GM12878 (cell line): ENCODE measurements around the gene ZNF423. TPM values are rescaled to one million over a fixed set of nuclear protein-coding genes. Genes with fewer than 3 reads are reported as not detected.

Experiments used
- ATAC-seq: fragments of 200-7000 bp; cut with Tn5 transposase; 3 replicates; pipeline ENCODE4 v1.9.1; 2020; ENCODE audit warnings: mild to moderate bottlenecking, moderate library complexity
- BruUV-seq: library from RNA; stranded (reverse); fragments of 400-500 nt; replicated peaks from 2 replicates; lab custom pipeline; 2021; lab: Mats Ljungman, UMichigan
- CTCF ChIA-PET: fragments of 300-600 bp; sonication (Branson Sonifier 250); formaldehyde crosslinking; extraction: SDS; loops from one replicate; lab custom pipeline; 2021; ENCODE audit warnings: inconsistent platforms; lab: Yijun Ruan, JAX
- POLR2A ChIA-PET: fragments of 350-600 bp; formaldehyde crosslinking; extraction: SDS; loops from one replicate; lab custom pipeline; 2021; ENCODE audit warnings: inconsistent platforms; lab: Charles Lee
- RAD21 ChIA-PET: fragments of 300-600 bp; sonication (Branson Sonifier 250); formaldehyde crosslinking; loops from one replicate; lab custom pipeline; 2023; ENCODE audit warnings: antibody characterized with exemption; ENCODE audit not compliant: unreplicated experiment; lab: Charles Lee
- SMC1A ChIA-PET: fragments of 300-600 bp; sonication (Branson Sonifier 250); formaldehyde crosslinking; loops from one replicate; lab custom pipeline; 2023; ENCODE audit not compliant: unreplicated experiment, uncharacterized antibody; lab: Charles Lee
- DNase-seq: peaks from one replicate; pipeline ENCODE4 v3.0.0-alpha.2; 2011; ENCODE audit warnings: low read depth, low spot score
- FAIRE-seq: peaks from 3 replicates; lab custom pipeline; 2011; peaks lifted over from hg19 to GRCh38; lab: Jason Lieb, UNC
- H2AFZ ChIP-seq: 2 replicates; pipeline ENCODE4 v1.6.0; 2011; ENCODE audit warnings: low read depth, low read length, control low read depth; ENCODE audit not compliant: control insufficient read depth
- H3K27ac ChIP-seq: 2 replicates; pipeline ENCODE4 v1.5.1; 2011; ENCODE audit warnings: control low read depth; ENCODE audit not compliant: control insufficient read depth, insufficient read depth
- H3K27me3 ChIP-seq, 2 experiments: replicated peaks in 1 of 2; 2 replicates each; pipeline versions ENCODE4 v1.6.0 to v1.6.1; 2011; ENCODE audit warnings: low read length in 1 of 2; ENCODE audit not compliant: control insufficient read depth in 2 of 2, insufficient read depth in 2 of 2
- H3K36me3 ChIP-seq, 2 experiments: 2 replicates each; pipeline ENCODE4 v1.5.1; 2011; ENCODE audit warnings: low read length in 1 of 2; ENCODE audit not compliant: control insufficient read depth in 2 of 2, insufficient read depth in 2 of 2
- H3K4me1 ChIP-seq: 2 replicates; pipeline ENCODE4 v1.6.1; 2011; ENCODE audit warnings: mild to moderate bottlenecking, low read length, moderate library complexity, mixed read lengths; ENCODE audit not compliant: control insufficient read depth, insufficient read depth
- H3K4me2 ChIP-seq: 2 replicates; pipeline ENCODE4 v1.6.0; 2011; ENCODE audit warnings: control low read depth; ENCODE audit not compliant: control insufficient read depth, insufficient read depth
- H3K4me3 ChIP-seq: fragments of 200-600 bp; sonication (generic); 2 replicates; pipeline ENCODE4 v1.5.1; 2016
- H3K79me2 ChIP-seq: 2 replicates; pipeline ENCODE4 v1.6.0; 2011; ENCODE audit warnings: low read length; ENCODE audit not compliant: control insufficient read depth, insufficient read depth
- H3K9ac ChIP-seq: 2 replicates; pipeline ENCODE4 v1.8.0; 2011; ENCODE audit warnings: low read length, control low read depth, mixed read lengths; ENCODE audit not compliant: control insufficient read depth, insufficient read depth
- H3K9me3 ChIP-seq: replicated peaks from 3 replicates; pipeline ENCODE4 v1.5.1; 2011; ENCODE audit warnings: mild to moderate bottlenecking, low read length; ENCODE audit not compliant: control insufficient read depth, insufficient read depth
- H4K20me1 ChIP-seq: 2 replicates; pipeline ENCODE4 v1.6.0; 2011; ENCODE audit not compliant: control insufficient read depth, insufficient read depth
- CBX3 ChIP-seq: fragments of 200-600 bp; sonication (generic); IDR thresholded peaks from 2 replicates; pipeline ENCODE4 v1.6.1; 2016; ENCODE audit warnings: low read depth, borderline replicate concordance
- CREM ChIP-seq: IDR thresholded peaks from 2 replicates; pipeline ENCODE4 v1.6.1; 2014; ENCODE audit warnings: antibody characterized with exemption, low read depth
- ESRRA ChIP-seq: IDR thresholded peaks from 2 replicates; pipeline ENCODE4 v1.6.1; 2012; ENCODE audit warnings: mild to moderate bottlenecking, low read length, improper control_type of control experiment
- JUND ChIP-seq: IDR thresholded peaks from 2 replicates; pipeline ENCODE4 v1.6.1; 2012; ENCODE audit warnings: low read depth, mild to moderate bottlenecking, low read length, improper control_type of control experiment, moderate library complexity
- KLF5 ChIP-seq: fragments of 450-650 bp; IDR thresholded peaks from 2 replicates; pipeline ENCODE4 v1.6.1; 2014; ENCODE audit warnings: mild to moderate bottlenecking; ENCODE audit not compliant: partially characterized antibody
- NBN ChIP-seq: fragments of 450-650 bp; IDR thresholded peaks from 2 replicates; pipeline ENCODE4 v1.6.1; 2016
- POLR2AphosphoS2 ChIP-seq: IDR thresholded peaks from 2 replicates; pipeline ENCODE4 v1.6.1; 2011; ENCODE audit warnings: low read depth, mild to moderate bottlenecking, low read length, improper control_type of control experiment, moderate library complexity
- POLR2AphosphoS5 ChIP-seq: IDR thresholded peaks from 2 replicates; pipeline ENCODE4 v1.6.1; 2011; ENCODE audit warnings: mild to moderate bottlenecking, low read length, inconsistent platforms
- POU2F2 ChIP-seq: IDR thresholded peaks from 3 replicates; pipeline ENCODE4 v1.6.1; 2011; ENCODE audit warnings: low read depth, mild to moderate bottlenecking, low read length, borderline replicate concordance
- RAD21 ChIP-seq: IDR thresholded peaks from 2 replicates; pipeline ENCODE4 v1.6.1; 2011; ENCODE audit warnings: mild to moderate bottlenecking, low read depth, low read length, moderate library complexity; ENCODE audit not compliant: insufficient read depth
- RELA ChIP-seq: fragments of 450-650 bp; IDR thresholded peaks from 2 replicates; pipeline ENCODE4 v1.8.0; 2014; ENCODE audit warnings: borderline replicate concordance; ENCODE audit not compliant: partially characterized antibody
- TARDBP ChIP-seq: IDR thresholded peaks from 2 replicates; pipeline ENCODE4 v1.6.1; 2016; ENCODE audit warnings: borderline replicate concordance
- TCF7 ChIP-seq: IDR thresholded peaks from 2 replicates; pipeline ENCODE4 v1.6.1; 2014; ENCODE audit warnings: antibody characterized with exemption, borderline replicate concordance
- USF1 ChIP-seq: IDR thresholded peaks from 2 replicates; pipeline ENCODE4 v1.6.1; 2011; ENCODE audit warnings: borderline replicate concordance, low read depth, mild to moderate bottlenecking, moderate library complexity, mixed read lengths, low read length; ENCODE audit not compliant: insufficient read depth; ENCODE audit errors: extremely low read length
- ZNF274 ChIP-seq: IDR thresholded peaks from one replicate; pipeline ENCODE4 v1.8.0; 2011; ENCODE audit not compliant: insufficient read length, insufficient read depth
- WGBS: methylation state at CpG from one replicate; pipeline ENCODE4 v1.1.6; 2016; ENCODE audit warnings: low lambda C conversion rate; ENCODE audit not compliant: insufficient replicate concordance, insufficient coverage; ENCODE audit errors: missing lambda C conversion rate; 5-methylcytosine and 5-hydroxymethylcytosine counted together
- in situ Hi-C: fragments of 300-500 bp; cut with MboI; formaldehyde crosslinking; loops from 9 replicates; pipeline ENCODE4 v1.14.3; 2018; ENCODE audit warnings: mixed read lengths
- intact Hi-C: fragments of 100-400 bp; cut with micrococcal nuclease; formaldehyde crosslinking; loops from one replicate; pipeline ENCODE4 v1.14.2; 2022; ENCODE audit not compliant: unreplicated experiment
- polyA plus RNA-seq, 11 experiments: library from polyadenylated mRNA; depleted of rRNA in 4 of 11; unstranded in 6 of 11; stranded (reverse) in 5 of 11; fragments of >200 nt; fragmentation: Nextera tagmentation in 4 of 11; fragmentation: Illumina TruSeq in 1 of 11; extraction: Ambion mirVana in 4 of 11; extraction: Trizol in 1 of 11; gene quantifications; 1 replicate in 1 of 11; 2 replicates in 10 of 11; pipeline versions ENCODE4 v1.2.1 to v1.2.3, GENCODE V29; 2011 to 2016; ENCODE audit warnings: inconsistent platforms in 2 of 11, missing spikeins in 2 of 11, low read depth in 1 of 11
- total RNA-seq, 4 experiments: library from RNA; depleted of rRNA in 3 of 4; stranded (reverse); fragments of >200 nt in 3 of 4; fragmentation: Illumina TruSeq in 1 of 4; extraction: Trizol in 1 of 4; gene quantifications; 2 replicates each; pipeline versions ENCODE4 v1.2.1 to v1.2.3, GENCODE V29; 2013 to 2021
- TF ChIP-seq, protein P1 (sequence below): fragments of 450-650 bp; IDR thresholded peaks from 2 replicates; pipeline ENCODE4 v1.6.1; 2017; ENCODE audit warnings: mild to moderate bottlenecking, moderate library complexity
- TF ChIP-seq, protein P2 (sequence below): fragments of 450-650 bp; conservative IDR thresholded peaks from 2 replicates; pipeline ENCODE4 v1.6.1; 2017; ENCODE audit warnings: mild to moderate bottlenecking, moderate library complexity

Gene ZNF423
- total and polyA plus RNA-seq, 10 of the 15 experiments (the other 5 are each of a cell fraction or from before 2014, with no cell fraction given) = 0.03 to 0.64 (median 0.10) TPM

DNA sequence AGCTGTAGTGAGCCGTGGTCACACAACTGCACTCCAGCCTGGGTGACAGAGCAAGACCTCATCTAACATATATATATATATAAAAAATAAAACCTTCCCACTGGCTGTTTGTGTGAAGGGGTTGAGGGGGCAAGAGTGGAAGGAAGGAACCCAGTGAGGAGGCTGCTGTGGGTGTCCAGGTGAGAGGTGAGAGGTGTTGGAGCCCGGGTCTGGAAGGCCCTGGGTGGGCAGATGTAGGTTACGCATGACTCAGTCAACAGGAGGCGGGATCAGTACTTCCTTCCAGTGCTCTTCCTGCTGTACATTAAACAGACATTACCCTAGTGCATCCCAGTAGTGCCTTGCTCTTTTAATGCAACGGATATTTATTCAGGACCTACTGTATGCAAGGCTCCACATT is 47.0 kb upstream of the ZNF423 start (continued):
- TF ChIP-seq RAD21 = no peak

DNA sequence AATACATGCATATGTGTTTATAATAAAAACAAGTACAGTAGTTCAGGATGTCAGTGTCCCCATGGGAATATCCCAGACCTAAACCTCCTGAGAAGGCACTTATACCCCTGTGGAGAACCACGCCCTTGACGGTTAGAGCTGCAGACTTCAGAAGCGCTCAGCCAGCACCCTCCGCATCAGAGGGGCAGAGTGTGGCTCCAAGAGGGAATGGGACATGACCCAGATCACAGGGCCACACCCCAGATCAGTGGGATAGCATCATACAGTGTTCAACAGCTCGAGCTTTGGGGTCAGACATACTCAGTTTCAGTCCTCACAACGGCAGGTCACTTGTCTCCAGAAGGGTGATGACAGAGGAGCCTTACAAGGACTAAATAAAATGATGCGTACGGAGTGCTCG is 45.8 kb upstream of the ZNF423 start:
- DNase-seq (no peak), FAIRE-seq (no peak), ATAC-seq (no peak)
- 42% methylated on average over 9 of the region's 9 CpGs for WGBS
- Histone ChIP-seq H3K9me3 (no peaks in the 10 kb centered on the region), H3K4me1 (no peaks in the 10 kb centered on the region), H2AFZ (no peak overlapping the region), H4K20me1 (no peaks in the 10 kb centered on the region), H3K27ac (no peak overlapping the region), H3K4me2 (no peak overlapping the region), H3K36me3 (no peaks in the 10 kb centered on the region), H3K27me3 (peaks cover 0 to 6% of the 10 kb centered on the region in 2 experiments; a peak in 1 of 4 replicates), H3K4me3 (no peak overlapping the region), H3K79me2 (no peaks in the 10 kb centered on the region), H3K9ac (no peak overlapping the region)
- intact Hi-C loops (no loop called here), in situ Hi-C loops (no loop called here)
- CTCF ChIA-PET = no interaction called here
- SMC1A ChIA-PET = no interaction called here
- BruUV-seq = no TSS peak
- POLR2A ChIA-PET = no interaction called here
- RAD21 ChIA-PET = no interaction called here
- TF ChIP-seq NBN = no peak
- no peak for TF ChIP-seq POU2F2
- TF ChIP-seq USF1 = no peak
- no peak for TF ChIP-seq TCF7
- TF ChIP-seq ZNF274 = no peak
- no peak for TF ChIP-seq CREM
- no peak for TF ChIP-seq KLF5
- TF ChIP-seq JUND = no peak
- TF ChIP-seq, protein P1, sequence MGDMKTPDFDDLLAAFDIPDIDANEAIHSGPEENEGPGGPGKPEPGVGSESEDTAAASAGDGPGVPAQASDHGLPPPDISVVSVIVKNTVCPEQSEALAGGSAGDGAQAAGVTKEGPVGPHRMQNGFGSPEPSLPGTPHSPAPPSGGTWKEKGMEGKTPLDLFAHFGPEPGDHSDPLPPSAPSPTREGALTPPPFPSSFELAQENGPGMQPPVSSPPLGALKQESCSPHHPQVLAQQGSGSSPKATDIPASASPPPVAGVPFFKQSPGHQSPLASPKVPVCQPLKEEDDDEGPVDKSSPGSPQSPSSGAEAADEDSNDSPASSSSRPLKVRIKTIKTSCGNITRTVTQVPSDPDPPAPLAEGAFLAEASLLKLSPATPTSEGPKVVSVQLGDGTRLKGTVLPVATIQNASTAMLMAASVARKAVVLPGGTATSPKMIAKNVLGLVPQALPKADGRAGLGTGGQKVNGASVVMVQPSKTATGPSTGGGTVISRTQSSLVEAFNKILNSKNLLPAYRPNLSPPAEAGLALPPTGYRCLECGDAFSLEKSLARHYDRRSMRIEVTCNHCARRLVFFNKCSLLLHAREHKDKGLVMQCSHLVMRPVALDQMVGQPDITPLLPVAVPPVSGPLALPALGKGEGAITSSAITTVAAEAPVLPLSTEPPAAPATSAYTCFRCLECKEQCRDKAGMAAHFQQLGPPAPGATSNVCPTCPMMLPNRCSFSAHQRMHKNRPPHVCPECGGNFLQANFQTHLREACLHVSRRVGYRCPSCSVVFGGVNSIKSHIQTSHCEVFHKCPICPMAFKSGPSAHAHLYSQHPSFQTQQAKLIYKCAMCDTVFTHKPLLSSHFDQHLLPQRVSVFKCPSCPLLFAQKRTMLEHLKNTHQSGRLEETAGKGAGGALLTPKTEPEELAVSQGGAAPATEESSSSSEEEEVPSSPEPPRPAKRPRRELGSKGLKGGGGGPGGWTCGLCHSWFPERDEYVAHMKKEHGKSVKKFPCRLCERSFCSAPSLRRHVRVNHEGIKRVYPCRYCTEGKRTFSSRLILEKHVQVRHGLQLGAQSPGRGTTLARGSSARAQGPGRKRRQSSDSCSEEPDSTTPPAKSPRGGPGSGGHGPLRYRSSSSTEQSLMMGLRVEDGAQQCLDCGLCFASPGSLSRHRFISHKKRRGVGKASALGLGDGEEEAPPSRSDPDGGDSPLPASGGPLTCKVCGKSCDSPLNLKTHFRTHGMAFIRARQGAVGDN = no peak
- no peak for TF ChIP-seq POLR2AphosphoS5
- TF ChIP-seq CBX3 = no peak
- TF ChIP-seq ESRRA = no peak
- TF ChIP-seq, protein P2, sequence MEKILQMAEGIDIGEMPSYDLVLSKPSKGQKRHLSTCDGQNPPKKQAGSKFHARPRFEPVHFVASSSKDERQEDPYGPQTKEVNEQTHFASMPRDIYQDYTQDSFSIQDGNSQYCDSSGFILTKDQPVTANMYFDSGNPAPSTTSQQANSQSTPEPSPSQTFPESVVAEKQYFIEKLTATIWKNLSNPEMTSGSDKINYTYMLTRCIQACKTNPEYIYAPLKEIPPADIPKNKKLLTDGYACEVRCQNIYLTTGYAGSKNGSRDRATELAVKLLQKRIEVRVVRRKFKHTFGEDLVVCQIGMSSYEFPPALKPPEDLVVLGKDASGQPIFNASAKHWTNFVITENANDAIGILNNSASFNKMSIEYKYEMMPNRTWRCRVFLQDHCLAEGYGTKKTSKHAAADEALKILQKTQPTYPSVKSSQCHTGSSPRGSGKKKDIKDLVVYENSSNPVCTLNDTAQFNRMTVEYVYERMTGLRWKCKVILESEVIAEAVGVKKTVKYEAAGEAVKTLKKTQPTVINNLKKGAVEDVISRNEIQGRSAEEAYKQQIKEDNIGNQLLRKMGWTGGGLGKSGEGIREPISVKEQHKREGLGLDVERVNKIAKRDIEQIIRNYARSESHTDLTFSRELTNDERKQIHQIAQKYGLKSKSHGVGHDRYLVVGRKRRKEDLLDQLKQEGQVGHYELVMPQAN = no peak
- TF ChIP-seq TARDBP = no peak
- TF ChIP-seq POLR2AphosphoS2 = no peak
- TF ChIP-seq RELA = no peak
